Naive thymus-derived CD4-positive, alpha-beta T cell (primary cell): ENCODE data around the gene FDXR. TPM values are rescaled to one million over a fixed set of nuclear protein-coding genes. Genes with fewer than 3 reads are reported as not detected.
"Not testable (repeated sequence)": the region's sequence is repeated elsewhere in the genome, so short reads cannot be mapped to it uniquely, and the experiment has no call there.

Experiments used
- ATAC-seq: fragments of 150-1000 bp; cut with Tn5 transposase; 2 replicates; pipeline ENCODE4 v1.10.0; 2021; ENCODE audit warnings: mild to moderate bottlenecking, moderate library complexity
- CTCF ChIA-PET: fragments of 350-600 bp; sonication (Branson Sonifier 250); formaldehyde crosslinking; loops from one replicate; lab custom pipeline; 2021; ENCODE audit warnings: antibody characterized with exemption; lab: Charles Lee
- POLR2A ChIA-PET: fragments of 350-600 bp; sonication (Branson Sonifier 250); formaldehyde crosslinking; loops from one replicate; lab custom pipeline; 2021; ENCODE audit warnings: antibody characterized with exemption, inconsistent platforms; lab: Charles Lee
- DNase-seq, 9 donors: peaks; one replicate each; pipeline versions ENCODE4 v3.0.0 to v3.0.0-alpha.2; 2020 to 2022; ENCODE audit warnings: mixed read lengths in 1 of 9
- H3K27ac ChIP-seq: one replicate; pipeline ENCODE4 v1.7.0; 2013; ENCODE audit warnings: mild to moderate bottlenecking, low read depth, low read length, moderate library complexity
- H3K27me3 ChIP-seq, 2 donors: one replicate each; pipeline ENCODE4 v1.7.0; 2013; ENCODE audit warnings: low read length in 2 of 2, mild to moderate bottlenecking in 2 of 2, moderate library complexity in 2 of 2; ENCODE audit not compliant: control insufficient read depth in 2 of 2, insufficient read depth in 2 of 2
- H3K36me3 ChIP-seq, 3 experiments: 1 replicate in 2 of 3; 2 replicates in 1 of 3; pipeline ENCODE4 v1.7.0; 2013; ENCODE audit warnings: low read length in 3 of 3, mild to moderate bottlenecking in 3 of 3, moderate library complexity in 1 of 3; ENCODE audit not compliant: insufficient read depth in 3 of 3, control insufficient read depth in 2 of 3
- H3K4me1 ChIP-seq, 2 donors: one replicate each; pipeline ENCODE4 v1.7.0; 2013; ENCODE audit warnings: low read length in 2 of 2, mild to moderate bottlenecking in 2 of 2, moderate library complexity in 1 of 2; ENCODE audit not compliant: control insufficient read depth in 2 of 2, insufficient read depth in 2 of 2
- H3K4me3 ChIP-seq: 2 replicates; pipeline ENCODE4 v1.7.0; 2013; ENCODE audit warnings: mild to moderate bottlenecking, low read length
- H3K9me3 ChIP-seq, 3 experiments: 1 replicate in 2 of 3; 2 replicates in 1 of 3; pipeline ENCODE4 v1.7.0; 2013; ENCODE audit warnings: low read length in 3 of 3; ENCODE audit not compliant: control insufficient read depth in 2 of 3
- H3K27ac Mint-ChIP-seq, 9 donors: one replicate each; pipeline ENCODE4 v1.8.0; 2020 to 2022; ENCODE audit warnings: mixed read lengths in 9 of 9, mild to moderate bottlenecking in 8 of 9, moderate library complexity in 5 of 9, inconsistent platforms in 2 of 9
- H3K27me3 Mint-ChIP-seq, 5 donors: one replicate each; pipeline ENCODE4 v1.8.0; 2021 to 2022; ENCODE audit warnings: mixed read lengths in 5 of 5, mild to moderate bottlenecking in 1 of 5
- H3K36me3 Mint-ChIP-seq, 5 donors: one replicate each; pipeline ENCODE4 v1.8.0; 2020 to 2022; ENCODE audit warnings: mixed read lengths in 5 of 5, mild to moderate bottlenecking in 3 of 5, inconsistent platforms in 1 of 5
- H3K4me1 Mint-ChIP-seq, 7 donors: one replicate each; pipeline ENCODE4 v1.8.0; 2020 to 2022; ENCODE audit warnings: mixed read lengths in 7 of 7, mild to moderate bottlenecking in 3 of 7, inconsistent platforms in 1 of 7
- H3K4me3 Mint-ChIP-seq, 10 donors: one replicate each; pipeline ENCODE4 v1.8.0; 2020 to 2022; ENCODE audit warnings: mild to moderate bottlenecking in 10 of 10, mixed read lengths in 10 of 10, moderate library complexity in 6 of 10, inconsistent platforms in 2 of 10
- H3K9me3 Mint-ChIP-seq, 11 donors: one replicate each; pipeline ENCODE4 v1.8.0; 2020 to 2022; ENCODE audit warnings: mixed read lengths in 11 of 11, mild to moderate bottlenecking in 4 of 11, inconsistent platforms in 1 of 11, moderate library complexity in 1 of 11
- intact Hi-C, 2 donors: fragments of 100-400 bp; cut with micrococcal nuclease; formaldehyde crosslinking; loops; one replicate each; pipeline ENCODE4 v1.15.1; 2023
- polyA plus RNA-seq, 2 donors: library from polyadenylated mRNA; unstranded; fragments of 300-500 nt; fragmentation: Illumina TruSeq; gene quantifications; one replicate each; pipeline ENCODE4 v1.2.3, GENCODE V29; 2021
- total RNA-seq, 6 experiments: library from RNA in 5 of 6; stranded (reverse) in 5 of 6; gene quantifications; 1 replicate in 5 of 6; 2 replicates in 1 of 6; pipeline ENCODE4 v1.2.3 and lab custom pipeline; 2021 to 2026

The FDXR gene
- total and polyA plus RNA-seq, 7 experiments from 2014 or later, result 4.7 to 39.5 (median 9.4) TPM

GRCh38 chr17:74870028-74870427 is 2.8 kb downstream of the FDXR start:
- H3K4me3 ChIP-seq, H3K27me3 Mint-ChIP-seq, H3K9me3 Mint-ChIP-seq, DNase-seq, H3K27me3 ChIP-seq, H3K4me3 Mint-ChIP-seq, H3K36me3 Mint-ChIP-seq, ATAC-seq, H3K27ac Mint-ChIP-seq, H3K9me3 ChIP-seq, H3K36me3 ChIP-seq, H3K27ac ChIP-seq: not testable (repeated sequence)
- POLR2A ChIA-PET, result interaction anchor here (0.6 to 0.7 kb wide), 2 partner anchors 210 to 241 kb away, joined by 3 read pairs; no protein-coding TSS in a partner anchor
- H3K4me1 ChIP-seq, result peaks cover 11 to 14% of the 10 kb centered on the region in 2 donors
- intact Hi-C loops, result loop anchor here in 1 of 2 donors (5.0 kb wide), 1 partner anchor 797 kb away; the partner anchor contains the start of genes RECQL5 and SAP30BP
- CTCF ChIA-PET, result interaction anchor here (0.6 to 1.9 kb wide), 3 partner anchors 79 to 393 kb away, joined by 3 to 6 read pairs (median 3); no protein-coding TSS in a partner anchor
- peaks cover 19 to 40% (median 24%) of the 10 kb centered on the region in 7 donors for H3K4me1 Mint-ChIP-seq

GRCh38 chr17:74868908-74869255 is 3.9 kb downstream of the FDXR start:
- H3K36me3 ChIP-seq, result no peaks in the 10 kb centered on the region
- Mint-ChIP-seq H3K9me3 (peaks cover 0 to 2% (median 0%) of the 10 kb centered on the region in 11 donors), H3K4me1 (peaks cover 19 to 37% (median 25%) of the 10 kb centered on the region in 7 donors), H3K27ac (no peak overlapping the region), H3K4me3 (no peak overlapping the region), H3K27me3 (peaks cover 0 to 3% (median 0%) of the 10 kb centered on the region in 5 donors), H3K36me3 (peaks cover 0 to 8% (median 0%) of the 10 kb centered on the region in 5 donors)
- peaks cover 10 to 14% of the 10 kb centered on the region in 2 donors for H3K4me1 ChIP-seq
- ChIA-PET CTCF (interaction anchor here (1.7 kb wide), 1 partner anchor 78 kb away, joined by 10 read pairs; no protein-coding TSS in a partner anchor), POLR2A (interaction anchor here (1.1 kb wide), 1 partner anchor 78 kb away, joined by 3 read pairs; no protein-coding TSS in a partner anchor)
- H3K4me3 ChIP-seq, result no peak overlapping the region
- H3K27ac ChIP-seq, result no peak overlapping the region
- no peaks in the 10 kb centered on the region for H3K9me3 ChIP-seq
- no peaks in the 10 kb centered on the region for H3K27me3 ChIP-seq
- DNase-seq (no peak), ATAC-seq (no peak)
- intact Hi-C loops, result no loop called here

- peaks cover 6 to 11% of the 10 kb centered on the region in 2 donors for H3K4me1 ChIP-seq
- H3K4me3 ChIP-seq, result no peak overlapping the region
- Mint-ChIP-seq H3K36me3 (peaks cover 0 to 12% (median 3%) of the 10 kb centered on the region in 5 donors), H3K4me3 (no peak overlapping the region), H3K9me3 (peaks cover 0 to 2% (median 0%) of the 10 kb centered on the region in 11 donors), H3K4me1 (peaks cover 16 to 34% (median 21%) of the 10 kb centered on the region in 7 donors), H3K27me3 (peaks cover 0 to 3% (median 0%) of the 10 kb centered on the region in 5 donors), H3K27ac (no peak overlapping the region)
- H3K9me3 ChIP-seq, result no peaks in the 10 kb centered on the region
- H3K27ac ChIP-seq, result no peak overlapping the region
- intact Hi-C loops, result no loop called here
- DNase-seq, result no peak
- POLR2A ChIA-PET, result interaction anchor here (1.1 kb wide), 1 partner anchor 77 kb away, joined by 3 read pairs; no protein-coding TSS in a partner anchor
- H3K36me3 ChIP-seq, result no peaks in the 10 kb centered on the region
- CTCF ChIA-PET, result interaction anchor here (0.8 to 1.7 kb wide), 2 partner anchors 77 to 489 kb away, joined by 5 to 10 read pairs; no protein-coding TSS in a partner anchor
- no peak for ATAC-seq
- no peaks in the 10 kb centered on the region for H3K27me3 ChIP-seq
Measured at GRCh38 chr17:74868251-74868907, 4.4 kb downstream of the FDXR start.

GRCh38 chr17:74866198-74866835 is 6.5 kb downstream of the FDXR start:
- Mint-ChIP-seq H3K4me3 (no peak overlapping the region), H3K9me3 (no peaks in the 10 kb centered on the region), H3K36me3 (peaks cover 0 to 12% (median 4%) of the 10 kb centered on the region in 5 donors), H3K4me1 (peaks cover 2 to 26% (median 14%) of the 10 kb centered on the region in 7 donors), H3K27me3 (peaks cover 0 to 11% (median 7%) of the 10 kb centered on the region in 5 donors), H3K27ac (no peak overlapping the region)
- ChIA-PET CTCF (interaction anchor here (1.0 to 7.3 kb wide), 7 partner anchors 7 to 209 kb away, joined by 3 to 78 read pairs (median 10); partner anchors contain the start of genes FDXR and RAB37), POLR2A (interaction anchor here (0.9 to 1.3 kb wide), 2 partner anchors 76 to 127 kb away, joined by 4 to 5 read pairs; no protein-coding TSS in a partner anchor)
- H3K27ac ChIP-seq, result no peak overlapping the region
- no peak for ATAC-seq
- no peaks in the 10 kb centered on the region for H3K9me3 ChIP-seq
- no peak overlapping the region for H3K4me3 ChIP-seq
- peaks cover 0 to 4% of the 10 kb centered on the region in 2 donors for H3K27me3 ChIP-seq
- no peaks in the 10 kb centered on the region for H3K36me3 ChIP-seq
- peaks cover 4 to 5% of the 10 kb centered on the region in 2 donors for H3K4me1 ChIP-seq
- intact Hi-C loops, result no loop called here
- no peak for DNase-seq

GRCh38 chr17:74865504-74866197 is 7.1 kb downstream of the FDXR start:
- H3K36me3 ChIP-seq, result no peaks in the 10 kb centered on the region
- H3K4me3 Mint-ChIP-seq, result no peak overlapping the region
- peaks cover 0 to 8% (median 4%) of the 10 kb centered on the region in 5 donors for H3K36me3 Mint-ChIP-seq
- intact Hi-C loops, result loop anchor here (1.0 kb wide), 4 partner anchors 8 to 208 kb away; no protein-coding TSS in a partner anchor
- DNase-seq (no peak), ATAC-seq (no peak)
- H3K27ac Mint-ChIP-seq, result no peak overlapping the region
- peaks cover 0 to 23% (median 13%) of the 10 kb centered on the region in 7 donors for H3K4me1 Mint-ChIP-seq
- H3K27ac ChIP-seq, result no peak overlapping the region
- H3K4me3 ChIP-seq, result no peak overlapping the region
- ChIA-PET POLR2A (interaction anchor here (0.9 to 1.3 kb wide), 2 partner anchors 75 to 126 kb away, joined by 4 to 5 read pairs; no protein-coding TSS in a partner anchor), CTCF (interaction anchor here (0.5 to 7.3 kb wide), 11 partner anchors 8 to 278 kb away, joined by 3 to 78 read pairs (median 5); partner anchors contain the start of genes FDXR and RAB37)
- H3K27me3 ChIP-seq, result peaks cover under 1 to 4% of the 10 kb centered on the region in 2 donors
- peaks cover 0 to 16% (median 7%) of the 10 kb centered on the region in 5 donors for H3K27me3 Mint-ChIP-seq
- H3K4me1 ChIP-seq, result peaks cover 6 to 7% of the 10 kb centered on the region in 2 donors
- no peaks in the 10 kb centered on the region for H3K9me3 ChIP-seq
- no peaks in the 10 kb centered on the region for H3K9me3 Mint-ChIP-seq
